T-helper 17 cell (primary cell): ENCODE data around the gene POLD3. TPM values are rescaled to one million over a fixed set of nuclear protein-coding genes. Genes with fewer than 3 reads are reported as not detected.
"Not testable (repeated sequence)": the region's sequence is repeated elsewhere in the genome, so short reads cannot be mapped to it uniquely, and the experiment has no call there.

ENCODE experiments used
- ATAC-seq: fragments of 150-1000 bp; cut with Tn5 transposase; 2 replicates; pipeline ENCODE4 v1.10.0; 2021; ENCODE audit warnings: mild to moderate bottlenecking, moderate library complexity
- DNase-seq, 3 donors: peaks; one replicate each; pipeline versions ENCODE4 v3.0.0 to v3.0.0-alpha.2; 2020 to 2021
- H3K9me3 ChIP-seq: one replicate; pipeline ENCODE4 v1.7.0; 2013; ENCODE audit warnings: low read length, mild to moderate bottlenecking; ENCODE audit not compliant: control insufficient read depth, poor library complexity, severe bottlenecking
- H3K27ac Mint-ChIP-seq: one replicate; pipeline ENCODE4 v1.8.0; 2022; ENCODE audit warnings: mild to moderate bottlenecking, moderate library complexity, mixed read lengths
- H3K27me3 Mint-ChIP-seq: one replicate; pipeline ENCODE4 v1.8.0; 2022; ENCODE audit warnings: mixed read lengths
- H3K36me3 Mint-ChIP-seq: one replicate; pipeline ENCODE4 v1.8.0; 2022; ENCODE audit warnings: low read depth, mixed read lengths
- H3K4me1 Mint-ChIP-seq: one replicate; pipeline ENCODE4 v1.8.0; 2022; ENCODE audit warnings: mild to moderate bottlenecking, mixed read lengths
- H3K4me3 Mint-ChIP-seq: one replicate; pipeline ENCODE4 v1.8.0; 2022; ENCODE audit warnings: mild to moderate bottlenecking, moderate library complexity, mixed read lengths
- total RNA-seq, 4 donors: library from RNA in 2 of 4; stranded (reverse) in 2 of 4; gene quantifications; one replicate each; pipeline ENCODE4 v1.2.3 and lab custom pipeline; 2022 to 2026

The POLD3 gene
- total RNA-seq, 2 donors from 2014 or later, result 10.8 to 11.1 TPM

GRCh38 chr11:74648894-74649293 lies 56.5 kb downstream of the POLD3 start:
- H3K4me1 Mint-ChIP-seq, result no peaks in the 10 kb centered on the region
- no peaks in the 10 kb centered on the region for H3K27me3 Mint-ChIP-seq
- ATAC-seq (no peak), DNase-seq (no peak)
- H3K27ac Mint-ChIP-seq, result no peak overlapping the region
- H3K4me3 Mint-ChIP-seq, result no peak overlapping the region
- H3K36me3 Mint-ChIP-seq, result peaks cover 8% of the 10 kb centered on the region
- no peaks in the 10 kb centered on the region for H3K9me3 ChIP-seq

GRCh38 chr11:74650498-74650897 lies 58.1 kb downstream of the POLD3 start:
- H3K4me1 Mint-ChIP-seq, result no peaks in the 10 kb centered on the region
- no peak overlapping the region for H3K27ac Mint-ChIP-seq
- no peaks in the 10 kb centered on the region for H3K27me3 Mint-ChIP-seq
- H3K9me3 ChIP-seq, result no peaks in the 10 kb centered on the region
- H3K4me3 Mint-ChIP-seq, result no peak overlapping the region
- peaks cover 4% of the 10 kb centered on the region for H3K36me3 Mint-ChIP-seq
- DNase-seq (no peak), ATAC-seq (no peak)

- Mint-ChIP-seq H3K36me3 (peaks cover 2% of the 10 kb centered on the region), H3K27ac (no peak overlapping the region), H3K27me3 (no peaks in the 10 kb centered on the region), H3K4me3 (no peak overlapping the region), H3K4me1 (no peaks in the 10 kb centered on the region)
- DNase-seq (no peak), ATAC-seq (no peak)
- H3K9me3 ChIP-seq, result no peaks in the 10 kb centered on the region
These were observed 62.6 kb downstream of the POLD3 start for GRCh38 chr11:74654976-74655375.

- H3K27me3 Mint-ChIP-seq, H3K36me3 Mint-ChIP-seq, H3K4me1 Mint-ChIP-seq, DNase-seq, H3K9me3 ChIP-seq, ATAC-seq, H3K27ac Mint-ChIP-seq, H3K4me3 Mint-ChIP-seq: not testable (repeated sequence)
These were observed 66.7 kb downstream of the POLD3 start for GRCh38 chr11:74659124-74659523.

DNA sequence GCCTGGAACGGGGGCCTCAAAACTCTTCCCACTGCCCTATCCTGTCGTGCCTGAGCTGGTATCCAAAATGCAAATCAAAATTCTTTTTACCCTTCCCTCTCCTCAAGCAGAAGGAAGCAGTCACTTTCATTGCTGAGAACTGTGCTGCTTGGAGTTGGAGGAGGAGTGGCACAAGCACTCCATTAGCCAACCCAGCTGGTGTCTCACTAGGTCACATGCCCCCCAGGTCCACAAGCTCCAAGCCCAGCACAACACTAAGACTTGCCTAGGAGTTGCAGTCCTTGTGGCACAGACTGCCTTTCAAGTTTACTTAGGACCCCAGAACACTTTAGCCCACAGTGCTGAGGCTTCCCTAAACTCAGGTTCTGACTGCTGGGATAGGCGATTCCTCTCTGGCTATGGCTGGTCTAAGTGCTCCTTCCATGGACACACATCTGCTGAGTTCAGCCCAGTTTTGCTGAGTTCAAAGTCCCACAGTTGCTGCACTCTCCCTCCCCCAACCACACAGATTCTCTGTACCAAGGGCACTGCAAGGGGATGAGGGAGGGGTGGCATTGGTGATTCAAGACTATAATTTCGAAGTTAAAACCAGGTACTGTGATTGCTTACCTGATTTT lies 70.2 kb downstream of the POLD3 start:
- H3K9me3 ChIP-seq, result no peaks in the 10 kb centered on the region
- no peaks in the 10 kb centered on the region for H3K4me1 Mint-ChIP-seq
- DNase-seq, result no peak
- H3K4me3 Mint-ChIP-seq, result no peak overlapping the region
- H3K36me3 Mint-ChIP-seq, result no peaks in the 10 kb centered on the region
- no peaks in the 10 kb centered on the region for H3K27me3 Mint-ChIP-seq
- H3K27ac Mint-ChIP-seq, result no peak overlapping the region
- ATAC-seq, result no peak

DNA sequence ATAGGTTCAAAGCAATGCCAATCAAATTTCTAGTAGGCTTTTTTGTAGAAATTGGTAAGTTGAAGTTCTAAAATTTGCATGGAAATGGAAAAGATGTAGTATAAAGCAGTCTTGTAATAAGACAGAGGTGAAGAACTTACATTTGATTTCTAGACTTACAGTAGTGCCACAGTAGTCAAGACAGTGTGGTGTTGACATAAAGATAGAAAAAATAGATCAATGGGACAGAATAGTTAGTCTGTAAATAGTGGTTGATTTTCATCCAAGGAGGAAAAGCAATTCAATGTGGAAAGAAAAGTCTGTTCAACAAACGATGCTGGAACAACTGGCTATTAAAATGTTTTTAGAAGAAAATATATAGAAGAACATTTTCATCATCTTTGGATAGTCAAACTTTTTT lies 70.9 kb downstream of the POLD3 start:
- DNase-seq (no peak), ATAC-seq (no peak)
- no peaks in the 10 kb centered on the region for H3K27me3 Mint-ChIP-seq
- H3K36me3 Mint-ChIP-seq, result no peaks in the 10 kb centered on the region
- no peaks in the 10 kb centered on the region for H3K9me3 ChIP-seq
- no peaks in the 10 kb centered on the region for H3K4me1 Mint-ChIP-seq
- no peak overlapping the region for H3K4me3 Mint-ChIP-seq
- no peak overlapping the region for H3K27ac Mint-ChIP-seq

DNA sequence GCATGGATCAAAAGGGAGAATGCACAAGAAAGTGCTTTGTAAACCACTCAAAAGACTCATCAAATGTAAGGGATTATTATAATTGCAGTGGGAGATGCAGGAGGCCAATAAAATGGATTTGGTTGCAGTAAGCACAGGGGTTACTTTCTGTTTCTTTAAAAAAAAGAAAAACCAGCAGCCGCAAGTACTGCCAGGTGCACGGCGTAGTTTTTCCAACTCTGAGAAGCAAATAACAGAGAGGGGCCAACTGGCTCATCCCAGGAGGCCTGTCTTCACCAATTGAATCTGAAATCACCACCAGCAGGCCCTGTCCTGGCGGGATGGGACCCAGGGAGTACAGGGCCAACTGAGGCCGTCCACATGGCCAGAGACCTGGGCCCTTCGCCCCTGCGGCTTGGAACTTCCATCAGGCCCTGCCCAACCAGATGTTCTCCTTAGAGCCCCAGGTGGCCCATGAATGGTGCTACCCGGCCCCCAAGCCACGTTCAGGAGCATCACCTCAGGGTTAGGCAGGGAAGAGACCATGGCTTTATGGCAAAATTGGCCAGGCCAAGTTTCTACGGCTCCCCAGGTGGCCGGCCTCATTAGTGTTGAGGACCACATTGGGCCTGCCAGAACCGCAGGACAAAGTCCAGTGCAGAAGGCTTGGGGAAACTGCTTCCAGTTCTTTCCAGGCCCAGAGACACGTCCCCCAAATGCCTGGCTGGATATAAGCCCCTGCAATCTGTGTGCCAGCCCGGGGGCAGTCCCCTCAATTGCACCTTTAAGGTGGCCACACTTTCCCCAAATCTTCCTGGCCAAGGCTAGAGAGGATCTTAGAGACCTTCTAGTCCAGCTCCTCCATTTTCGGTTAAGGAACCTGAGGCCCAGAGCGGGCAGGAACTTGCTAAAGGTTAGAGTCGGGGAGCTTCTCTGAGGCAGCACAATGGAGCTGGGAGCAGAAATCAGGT lies 77.1 kb downstream of the POLD3 start:
- Mint-ChIP-seq H3K4me1 (peaks cover 5% of the 10 kb centered on the region), H3K36me3 (peaks cover 2% of the 10 kb centered on the region), H3K4me3 (no peak overlapping the region), H3K27ac (no peak overlapping the region), H3K27me3 (no peaks in the 10 kb centered on the region)
- DNase-seq, result no peak
- ATAC-seq, result no peak
- H3K9me3 ChIP-seq, result no peaks in the 10 kb centered on the region

GRCh38 chr11:74670171-74670570 lies 77.8 kb downstream of the POLD3 start:
- ATAC-seq (no peak), DNase-seq (no peak)
- Mint-ChIP-seq H3K27ac (peak overlapping the region; percentile 29), H3K27me3 (no peaks in the 10 kb centered on the region), H3K36me3 (peaks cover 2% of the 10 kb centered on the region), H3K4me1 (peaks cover 5% of the 10 kb centered on the region), H3K4me3 (no peak overlapping the region)
- H3K9me3 ChIP-seq, result no peaks in the 10 kb centered on the region

- H3K9me3 ChIP-seq, result no peaks in the 10 kb centered on the region
- Mint-ChIP-seq H3K27ac (no peak overlapping the region), H3K27me3 (no peaks in the 10 kb centered on the region), H3K36me3 (peaks cover 2% of the 10 kb centered on the region), H3K4me3 (no peak overlapping the region), H3K4me1 (peaks cover 5% of the 10 kb centered on the region)
- DNase-seq (no peak), ATAC-seq (no peak)
These were observed 79.3 kb downstream of the POLD3 start for GRCh38 chr11:74671520-74672196.

GRCh38 chr11:74672332-74672955 lies 80.1 kb downstream of the POLD3 start:
- no peak overlapping the region for H3K4me3 Mint-ChIP-seq
- peaks cover 5% of the 10 kb centered on the region for H3K4me1 Mint-ChIP-seq
- DNase-seq (no peak), ATAC-seq (no peak)
- H3K9me3 ChIP-seq, result no peaks in the 10 kb centered on the region
- H3K36me3 Mint-ChIP-seq, result peaks cover 2% of the 10 kb centered on the region
- H3K27ac Mint-ChIP-seq, result no peak overlapping the region
- H3K27me3 Mint-ChIP-seq, result no peaks in the 10 kb centered on the region

GRCh38 chr11:74672956-74673692 lies 80.7 kb downstream of the POLD3 start:
- no peaks in the 10 kb centered on the region for H3K27me3 Mint-ChIP-seq
- DNase-seq, result no peak
- H3K27ac Mint-ChIP-seq, result no peak overlapping the region

GRCh38 chr11:74673693-74674360 lies 81.4 kb downstream of the POLD3 start:
- Mint-ChIP-seq H3K27me3 (no peaks in the 10 kb centered on the region), H3K4me3 (no peak overlapping the region), H3K36me3 (no peaks in the 10 kb centered on the region), H3K27ac (no peak overlapping the region), H3K4me1 (peaks cover 2% of the 10 kb centered on the region)
- ATAC-seq (no peak), DNase-seq (no peak)
- no peaks in the 10 kb centered on the region for H3K9me3 ChIP-seq

More at GRCh38 chr11:74672956-74673692, 80.7 kb downstream of the POLD3 start:
- peaks cover 2% of the 10 kb centered on the region for H3K36me3 Mint-ChIP-seq
- no peak overlapping the region for H3K4me3 Mint-ChIP-seq
- H3K4me1 Mint-ChIP-seq, result peaks cover 5% of the 10 kb centered on the region
- ATAC-seq, result no peak
- no peaks in the 10 kb centered on the region for H3K9me3 ChIP-seq
